HepG2 (cell line): Measurements from ENCODE around the gene BCKDHB. TPM values are rescaled to one million over a fixed set of nuclear protein-coding genes. Genes with fewer than 3 reads are reported as not detected.

Experiments
- ATAC-seq: fragments of 200-7000 bp; cut with Tn5 transposase; 3 replicates; pipeline ENCODE4 v1.9.1; 2020; ENCODE audit warnings: mild to moderate bottlenecking, moderate library complexity
- BruUV-seq: library from RNA; stranded (reverse); fragments of 400-500 nt; replicated peaks from 2 replicates; lab custom pipeline; 2021; lab: Mats Ljungman, UMichigan
- CTCF ChIA-PET: fragments of 300-600 bp; formaldehyde crosslinking; extraction: SDS; loops from one replicate; lab custom pipeline; 2021; ENCODE audit warnings: low total read pairs, inconsistent platforms, low intra/inter-chr PET ratio; lab: Yijun Ruan, JAX
- POLR2A ChIA-PET: fragments of 350-600 bp; sonication (Branson Sonifier 250); formaldehyde crosslinking; loops from one replicate; lab custom pipeline; 2020; ENCODE audit warnings: antibody characterized with exemption, inconsistent platforms; lab: Yijun Ruan, JAX
- DNase-seq: peaks from one replicate; pipeline ENCODE4 v3.0.0-alpha.2; 2015; ENCODE audit warnings: low spot score
- FAIRE-seq: peaks from 3 replicates; lab custom pipeline; 2011; peaks lifted over from hg19 to GRCh38; lab: Jason Lieb, UNC
- H2AFZ ChIP-seq: one replicate; pipeline ENCODE4 v1.6.1; 2011; ENCODE audit warnings: low read length, inconsistent platforms
- H3K27ac ChIP-seq: fragments of 300-600 bp; 3 replicates; pipeline ENCODE4 v1.8.0; 2011; ENCODE audit warnings: mixed run types, mild to moderate bottlenecking, mixed read lengths, low read length, inconsistent platforms; ENCODE audit not compliant: insufficient read depth; ENCODE audit errors: extremely low read length
- H3K27me3 ChIP-seq, 2 experiments: fragments of 200-600 bp in 1 of 2; 2 replicates in 1 of 2; 3 replicates in 1 of 2; pipeline versions ENCODE4 v1.6.0 to v1.8.0; 2011; ENCODE audit warnings: low read length in 2 of 2, mild to moderate bottlenecking in 2 of 2, moderate library complexity in 2 of 2, inconsistent platforms in 1 of 2; ENCODE audit not compliant: insufficient read depth in 2 of 2, control insufficient read depth in 1 of 2
- H3K36me3 ChIP-seq, 2 experiments: fragments of 200-600 bp in 1 of 2; replicated peaks in 1 of 2; 2 replicates in 1 of 2; 3 replicates in 1 of 2; pipeline versions ENCODE4 v1.5.1 to v1.8.0; 2011; ENCODE audit warnings: low read length in 2 of 2, inconsistent platforms in 1 of 2; ENCODE audit not compliant: insufficient read depth in 2 of 2, control insufficient read depth in 1 of 2
- H3K4me1 ChIP-seq: 2 replicates; pipeline ENCODE4 v1.5.1; 2012; ENCODE audit warnings: low read length, inconsistent platforms; ENCODE audit not compliant: insufficient read depth
- H3K4me2 ChIP-seq: 2 replicates; pipeline ENCODE4 v1.6.0; 2011; ENCODE audit warnings: low read depth, low read length, inconsistent platforms
- H3K4me3 ChIP-seq, 3 experiments: fragments of 200-600 bp in 1 of 3; sonication (generic), shearing (Covaris generic) in 1 of 3; replicated peaks in 1 of 3; 2 replicates each; pipeline ENCODE4 v1.5.1; 2011 to 2016; ENCODE audit warnings: low read length in 3 of 3, inconsistent platforms in 2 of 3, low read depth in 2 of 3, mild to moderate bottlenecking in 2 of 3, control low read depth in 1 of 3, mixed read lengths in 1 of 3; ENCODE audit not compliant: insufficient read depth in 1 of 3
- H3K79me2 ChIP-seq: one replicate; pipeline ENCODE4 v1.6.1; 2011; ENCODE audit warnings: low read length, inconsistent platforms; ENCODE audit not compliant: insufficient read depth
- H3K9ac ChIP-seq: 2 replicates; pipeline ENCODE4 v1.6.0; 2011; ENCODE audit warnings: mild to moderate bottlenecking, low read depth, low read length, inconsistent platforms; ENCODE audit not compliant: insufficient read depth
- H3K9me3 ChIP-seq: 2 replicates; pipeline ENCODE4 v1.5.1; 2012; ENCODE audit warnings: mild to moderate bottlenecking, low read length
- H4K20me1 ChIP-seq: 2 replicates; pipeline ENCODE4 v1.6.0; 2011; ENCODE audit warnings: inconsistent platforms, mild to moderate bottlenecking, low read length, moderate library complexity; ENCODE audit not compliant: insufficient read depth
- NR2F2 ChIP-seq: IDR thresholded peaks from 2 replicates; pipeline ENCODE4 v1.6.1; 2012; ENCODE audit warnings: low read depth, inconsistent platforms, borderline replicate concordance
- SOX5 ChIP-seq: IDR thresholded peaks from 2 replicates; pipeline ENCODE4 v1.6.1; 2016; ENCODE audit warnings: borderline replicate concordance
- SP5 ChIP-seq: IDR thresholded peaks from 2 replicates; pipeline ENCODE4 v1.6.1; 2016; ENCODE audit warnings: low read depth, borderline replicate concordance
- SYNCRIP ChIP-seq: fragments of 200-400 bp; formaldehyde crosslinking; IDR thresholded peaks from 2 replicates; pipeline ENCODE4 v1.6.1; 2018; ENCODE audit warnings: mild to moderate bottlenecking, low read depth, low read length; ENCODE audit not compliant: insufficient read depth
- ZFP36L1 ChIP-seq: sonication (generic); formaldehyde crosslinking; IDR thresholded peaks from 2 replicates; pipeline ENCODE4 v1.8.0; 2022; ENCODE audit warnings: mild to moderate bottlenecking, missing genetic modification reagents, moderate library complexity
- WGBS: methylation state at CpG from one replicate; pipeline ENCODE4 v1.1.6; 2017; ENCODE audit warnings: low lambda C conversion rate; 5-methylcytosine and 5-hydroxymethylcytosine counted together
- in situ Hi-C: cut with HindIII; loops from 2 replicates; pipeline ENCODE4 v1.10.0; 2017; ENCODE audit warnings: low pct_unique_long_range_greater_than_20kb; ENCODE audit not compliant: extremely low pct_ligation_motif_present
- intact Hi-C: fragments of 100-400 bp; cut with micrococcal nuclease; formaldehyde crosslinking; loops from one replicate; pipeline ENCODE4 v1.10.0; 2022; ENCODE audit not compliant: unreplicated experiment
- polyA plus RNA-seq, 8 experiments: library from polyadenylated mRNA; depleted of rRNA in 3 of 8; stranded (reverse) in 7 of 8; unstranded in 1 of 8; fragments of >200 nt; fragmentation: Illumina TruSeq in 4 of 8; extraction: Trizol in 4 of 8; gene quantifications; 2 replicates each; pipeline versions ENCODE4 v1.2.1 to v1.2.3, GENCODE V29; 2011 to 2016; ENCODE audit warnings: low read depth in 4 of 8, missing spikeins in 1 of 8, mixed read lengths in 1 of 8; ENCODE audit not compliant: insufficient read depth in 1 of 8
- total RNA-seq, 5 experiments: library from RNA; depleted of rRNA; stranded (reverse); fragments of >200 nt; fragmentation: Illumina TruSeq; extraction: Trizol; gene quantifications; 2 replicates each; pipeline ENCODE4 v1.2.3, GENCODE V29; 2016; ENCODE audit warnings: low read depth in 1 of 5
- TF ChIP-seq, protein P1 (sequence below): sonication (generic); formaldehyde crosslinking; IDR thresholded peaks from 2 replicates; pipeline ENCODE4 v1.4.0; 2020; ENCODE audit warnings: missing genetic modification reagents, mild to moderate bottlenecking, borderline replicate concordance
- TF ChIP-seq, protein P2 (sequence below): IDR thresholded peaks from 2 replicates; pipeline ENCODE4 v1.6.1; 2018; ENCODE audit warnings: missing genetic modification reagents

Gene BCKDHB
- total and polyA plus RNA-seq, 2 of the 13 experiments (the other 11 are each of a cell fraction or from before 2014, with no cell fraction given), result 10.8 to 13.6 TPM

DNA sequence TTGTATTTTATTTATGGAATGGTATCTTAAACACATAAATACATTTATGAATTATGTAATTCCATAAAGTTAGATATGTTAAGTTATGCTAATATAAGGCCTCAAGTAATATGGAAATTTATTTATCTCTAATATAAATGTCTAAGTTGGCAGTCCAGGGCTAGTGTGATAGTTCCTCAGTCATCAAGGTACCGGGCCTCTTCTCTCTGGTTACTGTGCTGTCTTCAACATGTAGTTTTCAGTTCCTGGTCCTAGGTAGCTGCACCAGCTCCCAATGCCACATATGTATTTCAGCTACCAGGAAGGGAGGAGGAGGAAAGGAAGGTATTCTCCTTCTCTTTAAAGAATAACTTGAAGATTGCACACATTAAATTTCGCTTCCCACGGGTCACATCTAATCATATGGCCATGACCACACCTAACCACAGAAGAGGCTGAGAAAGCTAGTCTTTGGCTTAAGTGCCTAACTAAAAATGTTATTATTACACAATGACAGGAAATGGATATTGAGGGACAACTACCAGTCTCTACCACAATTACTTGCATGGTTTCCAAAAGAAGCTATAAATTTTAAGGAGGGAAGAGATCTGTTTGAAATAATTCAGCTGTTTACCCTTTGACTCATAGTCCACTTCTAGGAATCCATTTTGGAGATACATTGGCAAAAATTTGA lies 68.6 kb downstream of the BCKDHB start:
- H3K9me3 ChIP-seq, result no peaks in the 10 kb centered on the region
- H4K20me1 ChIP-seq, result no peaks in the 10 kb centered on the region
- no peaks in the 10 kb centered on the region for H3K4me1 ChIP-seq
- DNase-seq (no peak), ATAC-seq (no peak), FAIRE-seq (no peak)
- no peak overlapping the region for H2AFZ ChIP-seq
- no TSS peak for BruUV-seq
- H3K4me2 ChIP-seq, result no peak overlapping the region
- ChIA-PET POLR2A (no interaction called here), CTCF (no interaction called here)
- H3K27me3 ChIP-seq, result no peaks in the 10 kb centered on the region
- 97% methylated on average over 3 of the region's 3 CpGs for WGBS
- in situ Hi-C loops, result no loop called here
- no peaks in the 10 kb centered on the region for H3K79me2 ChIP-seq
- no peaks in the 10 kb centered on the region for H3K36me3 ChIP-seq
- intact Hi-C loops, result no loop called here
- no peak overlapping the region for H3K9ac ChIP-seq
- TF ChIP-seq SYNCRIP (no peak), SOX5 (CRISPR knock-in tag) (no peak), NR2F2 (no peak), ZFP36L1 (no peak), SP5 (no peak)
- TF ChIP-seq, protein P1, sequence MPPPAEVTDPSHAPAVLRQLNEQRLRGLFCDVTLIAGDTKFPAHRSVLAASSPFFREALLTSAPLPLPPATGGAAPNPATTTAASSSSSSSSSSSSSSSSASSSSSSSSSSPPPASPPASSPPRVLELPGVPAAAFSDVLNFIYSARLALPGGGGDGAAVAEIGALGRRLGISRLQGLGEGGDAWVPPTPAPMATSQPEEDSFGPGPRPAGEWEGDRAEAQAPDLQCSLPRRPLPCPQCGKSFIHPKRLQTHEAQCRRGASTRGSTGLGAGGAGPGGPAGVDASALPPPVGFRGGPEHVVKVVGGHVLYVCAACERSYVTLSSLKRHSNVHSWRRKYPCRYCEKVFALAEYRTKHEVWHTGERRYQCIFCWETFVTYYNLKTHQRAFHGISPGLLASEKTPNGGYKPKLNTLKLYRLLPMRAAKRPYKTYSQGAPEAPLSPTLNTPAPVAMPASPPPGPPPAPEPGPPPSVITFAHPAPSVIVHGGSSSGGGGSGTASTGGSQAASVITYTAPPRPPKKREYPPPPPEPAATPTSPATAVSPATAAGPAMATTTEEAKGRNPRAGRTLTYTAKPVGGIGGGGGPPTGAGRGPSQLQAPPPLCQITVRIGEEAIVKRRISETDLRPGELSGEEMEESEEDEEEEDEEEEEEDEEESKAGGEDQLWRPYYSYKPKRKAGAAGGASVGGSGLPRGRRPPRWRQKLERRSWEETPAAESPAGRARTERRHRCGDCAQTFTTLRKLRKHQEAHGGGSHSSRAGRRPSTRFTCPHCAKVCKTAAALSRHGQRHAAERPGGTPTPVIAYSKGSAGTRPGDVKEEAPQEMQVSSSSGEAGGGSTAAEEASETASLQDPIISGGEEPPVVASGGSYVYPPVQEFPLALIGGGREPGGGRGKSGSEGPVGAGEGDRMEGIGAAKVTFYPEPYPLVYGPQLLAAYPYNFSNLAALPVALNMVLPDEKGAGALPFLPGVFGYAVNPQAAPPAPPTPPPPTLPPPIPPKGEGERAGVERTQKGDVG (CRISPR knock-in tag), result no peak
- TF ChIP-seq, protein P2, sequence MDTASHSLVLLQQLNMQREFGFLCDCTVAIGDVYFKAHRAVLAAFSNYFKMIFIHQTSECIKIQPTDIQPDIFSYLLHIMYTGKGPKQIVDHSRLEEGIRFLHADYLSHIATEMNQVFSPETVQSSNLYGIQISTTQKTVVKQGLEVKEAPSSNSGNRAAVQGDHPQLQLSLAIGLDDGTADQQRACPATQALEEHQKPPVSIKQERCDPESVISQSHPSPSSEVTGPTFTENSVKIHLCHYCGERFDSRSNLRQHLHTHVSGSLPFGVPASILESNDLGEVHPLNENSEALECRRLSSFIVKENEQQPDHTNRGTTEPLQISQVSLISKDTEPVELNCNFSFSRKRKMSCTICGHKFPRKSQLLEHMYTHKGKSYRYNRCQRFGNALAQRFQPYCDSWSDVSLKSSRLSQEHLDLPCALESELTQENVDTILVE (CRISPR knock-in tag), result no peak
- H3K4me3 ChIP-seq, result no peak overlapping the region
- no peak overlapping the region for H3K27ac ChIP-seq
